ENCODE measurements around the gene PDP2.

DNA sequence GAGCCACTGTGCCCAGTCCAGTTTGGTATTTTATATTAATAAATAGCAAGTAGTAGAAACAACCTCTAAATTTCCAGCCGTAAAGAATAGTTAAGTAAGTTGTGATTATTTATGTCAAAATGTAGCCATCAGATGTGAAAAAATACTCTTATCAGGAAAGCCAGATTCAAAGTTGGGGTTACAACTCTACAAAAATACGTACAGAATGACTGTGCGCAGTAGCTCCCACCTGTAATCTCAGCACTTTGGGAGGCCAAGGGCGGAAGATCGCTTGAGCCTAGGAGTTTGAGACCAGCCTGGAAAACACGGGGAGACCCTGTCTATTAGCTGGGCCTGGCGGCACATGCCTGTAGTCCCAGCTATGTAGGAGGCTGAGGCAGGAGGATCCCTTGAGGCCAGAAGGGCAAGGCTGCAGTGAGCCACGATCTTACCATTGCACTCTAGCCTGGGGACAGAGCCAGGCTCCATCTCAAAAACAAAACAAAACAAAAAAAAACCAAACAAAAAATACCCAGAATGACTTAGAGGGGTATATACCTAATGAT is 1.7 kb downstream of the PDP2 start:
- no peak for TF ChIP-seq POLR2A (IDR thresholded peaks at IDR 0.05)
- TF ChIP-seq, protein P1, sequence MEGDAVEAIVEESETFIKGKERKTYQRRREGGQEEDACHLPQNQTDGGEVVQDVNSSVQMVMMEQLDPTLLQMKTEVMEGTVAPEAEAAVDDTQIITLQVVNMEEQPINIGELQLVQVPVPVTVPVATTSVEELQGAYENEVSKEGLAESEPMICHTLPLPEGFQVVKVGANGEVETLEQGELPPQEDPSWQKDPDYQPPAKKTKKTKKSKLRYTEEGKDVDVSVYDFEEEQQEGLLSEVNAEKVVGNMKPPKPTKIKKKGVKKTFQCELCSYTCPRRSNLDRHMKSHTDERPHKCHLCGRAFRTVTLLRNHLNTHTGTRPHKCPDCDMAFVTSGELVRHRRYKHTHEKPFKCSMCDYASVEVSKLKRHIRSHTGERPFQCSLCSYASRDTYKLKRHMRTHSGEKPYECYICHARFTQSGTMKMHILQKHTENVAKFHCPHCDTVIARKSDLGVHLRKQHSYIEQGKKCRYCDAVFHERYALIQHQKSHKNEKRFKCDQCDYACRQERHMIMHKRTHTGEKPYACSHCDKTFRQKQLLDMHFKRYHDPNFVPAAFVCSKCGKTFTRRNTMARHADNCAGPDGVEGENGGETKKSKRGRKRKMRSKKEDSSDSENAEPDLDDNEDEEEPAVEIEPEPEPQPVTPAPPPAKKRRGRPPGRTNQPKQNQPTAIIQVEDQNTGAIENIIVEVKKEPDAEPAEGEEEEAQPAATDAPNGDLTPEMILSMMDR (IDR thresholded peaks at IDR 0.05): no peak
